Measurements from ENCODE around the gene OR9G1. TPM values are rescaled to one million over a fixed set of nuclear protein-coding genes. Genes with fewer than 3 reads are reported as not detected.

The OR9G1 gene
- total RNA-seq, 1 donor from 2014 or later: not detected

DNA sequence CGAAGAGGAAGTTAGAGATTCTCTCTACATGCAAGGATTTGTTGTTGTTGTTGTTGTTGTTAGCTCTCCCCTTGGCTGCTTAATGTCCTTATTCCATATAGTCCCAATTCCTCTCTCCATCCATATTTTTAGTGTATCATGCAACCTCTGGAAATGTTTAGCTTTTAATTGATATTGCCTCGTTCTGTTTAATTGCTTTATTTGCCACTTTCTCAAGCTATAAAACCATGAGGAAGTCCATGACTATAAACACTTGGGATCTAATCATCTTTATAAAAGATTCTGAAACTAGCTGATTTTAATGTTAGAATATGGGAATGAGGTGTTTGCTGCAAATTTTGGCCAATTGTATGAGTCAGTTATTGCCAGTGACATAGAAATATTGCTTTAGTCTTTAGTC is 5.5 kb upstream of the OR9G1 start:
- H3K36me3 ChIP-seq: no peaks in the 10 kb centered on the region

GRCh38 chr11:56700242-56700913 is 1.5 kb downstream of the OR9G1 start:
- no peak for TF ChIP-seq CTCF (IDR thresholded peaks at IDR 0.05; ENCODE audit: borderline replicate concordance)
- intact Hi-C loops (cut with micrococcal nuclease): no loop called here

More for the DNA sequence above, 5.5 kb upstream of the OR9G1 start:
- Histone ChIP-seq H3K4me1 (no peaks in the 10 kb centered on the region), H3K27ac (replicated peaks) (no peak overlapping the region), H3K4me3 (no peak overlapping the region), H3K9me3 (replicated peaks) (no peaks in the 10 kb centered on the region), H3K27me3 (ENCODE audit: low read depth) (peaks cover 3% of the 10 kb centered on the region)
- TF ChIP-seq CTCF (IDR thresholded peaks at IDR 0.05; ENCODE audit: borderline replicate concordance): no peak
- no peak for DNase-seq
- intact Hi-C loops (cut with micrococcal nuclease): no loop called here

GRCh38 chr11:56700914-56701485 is 2.1 kb downstream of the OR9G1 start:
- no peak overlapping the region for H3K4me3 ChIP-seq
- no peaks in the 10 kb centered on the region for H3K27me3 ChIP-seq (ENCODE audit: low read depth)
- no peaks in the 10 kb centered on the region for H3K4me1 ChIP-seq
- no peaks in the 10 kb centered on the region for H3K9me3 ChIP-seq (replicated peaks)
- no peak overlapping the region for H3K27ac ChIP-seq (replicated peaks)
- no peaks in the 10 kb centered on the region for H3K36me3 ChIP-seq
- TF ChIP-seq CTCF (IDR thresholded peaks at IDR 0.05; ENCODE audit: borderline replicate concordance): no peak
- no peak for DNase-seq
- intact Hi-C loops (cut with micrococcal nuclease): no loop called here

More at GRCh38 chr11:56700242-56700913, 1.5 kb downstream of the OR9G1 start:
- no peak overlapping the region for H3K4me3 ChIP-seq
- no peak for DNase-seq
- no peaks in the 10 kb centered on the region for H3K4me1 ChIP-seq
- no peaks in the 10 kb centered on the region for H3K9me3 ChIP-seq (replicated peaks)
- no peak overlapping the region for H3K27ac ChIP-seq (replicated peaks)
- no peaks in the 10 kb centered on the region for H3K36me3 ChIP-seq
- no peaks in the 10 kb centered on the region for H3K27me3 ChIP-seq (ENCODE audit: low read depth)

- no peaks in the 10 kb centered on the region for H3K4me1 ChIP-seq
- H3K27ac ChIP-seq (replicated peaks): no peak overlapping the region
- intact Hi-C loops (cut with micrococcal nuclease): no loop called here
- DNase-seq: no peak
- no peaks in the 10 kb centered on the region for H3K36me3 ChIP-seq
- H3K9me3 ChIP-seq (replicated peaks): peaks cover 32% of the 10 kb centered on the region
- no peaks in the 10 kb centered on the region for H3K27me3 ChIP-seq (ENCODE audit: low read depth)
- H3K4me3 ChIP-seq: no peak overlapping the region
- no peak for TF ChIP-seq CTCF (IDR thresholded peaks at IDR 0.05; ENCODE audit: borderline replicate concordance)
Measured at GRCh38 chr11:56705784-56706396, 7.0 kb downstream of the OR9G1 start.

DNA sequence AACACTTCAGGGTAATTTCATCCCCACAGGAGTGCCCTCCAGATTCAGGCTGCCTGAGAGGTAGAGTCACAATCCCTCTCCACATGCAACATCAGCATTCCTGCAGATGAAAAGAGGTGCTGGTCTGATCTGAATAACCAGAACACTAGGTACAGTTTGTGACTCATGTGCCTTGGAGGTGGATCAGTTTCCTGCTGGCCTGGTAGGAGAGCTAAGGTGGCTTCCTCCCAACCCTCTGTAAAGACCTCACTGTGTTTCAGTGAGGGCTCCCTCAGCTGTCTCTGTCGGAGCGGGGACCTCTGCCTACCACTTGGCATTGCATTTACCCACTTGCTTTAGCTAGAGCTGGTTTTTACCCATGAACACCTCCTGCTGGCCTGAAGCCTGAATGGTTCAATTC is 7.6 kb downstream of the OR9G1 start:
- Histone ChIP-seq H3K9me3 (replicated peaks) (peaks cover 34% of the 10 kb centered on the region), H3K27ac (replicated peaks) (no peak overlapping the region), H3K4me3 (no peak overlapping the region), H3K27me3 (ENCODE audit: low read depth) (no peaks in the 10 kb centered on the region), H3K4me1 (no peaks in the 10 kb centered on the region), H3K36me3 (no peaks in the 10 kb centered on the region)
- intact Hi-C loops (cut with micrococcal nuclease): no loop called here
- no peak for TF ChIP-seq CTCF (IDR thresholded peaks at IDR 0.05; ENCODE audit: borderline replicate concordance)
- no peak for DNase-seq

Measured in left ventricle myocardium inferior (tissue), 1 donor.